ENCODE measurements around the gene CFAP99.
A peak's percentile ranks its signal among the peaks of the same experiment; 100 is the strongest.

GRCh38 chr4:2462992-2463762 lies 44.4 kb downstream of the CFAP99 start:
- TF ChIP-seq, protein P1, sequence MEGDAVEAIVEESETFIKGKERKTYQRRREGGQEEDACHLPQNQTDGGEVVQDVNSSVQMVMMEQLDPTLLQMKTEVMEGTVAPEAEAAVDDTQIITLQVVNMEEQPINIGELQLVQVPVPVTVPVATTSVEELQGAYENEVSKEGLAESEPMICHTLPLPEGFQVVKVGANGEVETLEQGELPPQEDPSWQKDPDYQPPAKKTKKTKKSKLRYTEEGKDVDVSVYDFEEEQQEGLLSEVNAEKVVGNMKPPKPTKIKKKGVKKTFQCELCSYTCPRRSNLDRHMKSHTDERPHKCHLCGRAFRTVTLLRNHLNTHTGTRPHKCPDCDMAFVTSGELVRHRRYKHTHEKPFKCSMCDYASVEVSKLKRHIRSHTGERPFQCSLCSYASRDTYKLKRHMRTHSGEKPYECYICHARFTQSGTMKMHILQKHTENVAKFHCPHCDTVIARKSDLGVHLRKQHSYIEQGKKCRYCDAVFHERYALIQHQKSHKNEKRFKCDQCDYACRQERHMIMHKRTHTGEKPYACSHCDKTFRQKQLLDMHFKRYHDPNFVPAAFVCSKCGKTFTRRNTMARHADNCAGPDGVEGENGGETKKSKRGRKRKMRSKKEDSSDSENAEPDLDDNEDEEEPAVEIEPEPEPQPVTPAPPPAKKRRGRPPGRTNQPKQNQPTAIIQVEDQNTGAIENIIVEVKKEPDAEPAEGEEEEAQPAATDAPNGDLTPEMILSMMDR (conservative IDR thresholded peaks at IDR 0.05; ENCODE audit: low read depth in 2 of 2): no peak; a peak in 1 of 4 replicates
- TF ChIP-seq, protein P2, sequence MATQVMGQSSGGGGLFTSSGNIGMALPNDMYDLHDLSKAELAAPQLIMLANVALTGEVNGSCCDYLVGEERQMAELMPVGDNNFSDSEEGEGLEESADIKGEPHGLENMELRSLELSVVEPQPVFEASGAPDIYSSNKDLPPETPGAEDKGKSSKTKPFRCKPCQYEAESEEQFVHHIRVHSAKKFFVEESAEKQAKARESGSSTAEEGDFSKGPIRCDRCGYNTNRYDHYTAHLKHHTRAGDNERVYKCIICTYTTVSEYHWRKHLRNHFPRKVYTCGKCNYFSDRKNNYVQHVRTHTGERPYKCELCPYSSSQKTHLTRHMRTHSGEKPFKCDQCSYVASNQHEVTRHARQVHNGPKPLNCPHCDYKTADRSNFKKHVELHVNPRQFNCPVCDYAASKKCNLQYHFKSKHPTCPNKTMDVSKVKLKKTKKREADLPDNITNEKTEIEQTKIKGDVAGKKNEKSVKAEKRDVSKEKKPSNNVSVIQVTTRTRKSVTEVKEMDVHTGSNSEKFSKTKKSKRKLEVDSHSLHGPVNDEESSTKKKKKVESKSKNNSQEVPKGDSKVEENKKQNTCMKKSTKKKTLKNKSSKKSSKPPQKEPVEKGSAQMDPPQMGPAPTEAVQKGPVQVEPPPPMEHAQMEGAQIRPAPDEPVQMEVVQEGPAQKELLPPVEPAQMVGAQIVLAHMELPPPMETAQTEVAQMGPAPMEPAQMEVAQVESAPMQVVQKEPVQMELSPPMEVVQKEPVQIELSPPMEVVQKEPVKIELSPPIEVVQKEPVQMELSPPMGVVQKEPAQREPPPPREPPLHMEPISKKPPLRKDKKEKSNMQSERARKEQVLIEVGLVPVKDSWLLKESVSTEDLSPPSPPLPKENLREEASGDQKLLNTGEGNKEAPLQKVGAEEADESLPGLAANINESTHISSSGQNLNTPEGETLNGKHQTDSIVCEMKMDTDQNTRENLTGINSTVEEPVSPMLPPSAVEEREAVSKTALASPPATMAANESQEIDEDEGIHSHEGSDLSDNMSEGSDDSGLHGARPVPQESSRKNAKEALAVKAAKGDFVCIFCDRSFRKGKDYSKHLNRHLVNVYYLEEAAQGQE (IDR thresholded peaks at IDR 0.05; ENCODE audit: unreplicated experiment): no peak
- TF ChIP-seq POLR2AphosphoS5 (IDR thresholded peaks at IDR 0.05; ENCODE audit: low read depth) (peak; percentile 11; the same call in 1 of the 2 replicates), CREB1 (CRISPR knock-in tag; IDR thresholded peaks at IDR 0.05; ENCODE audit: low read depth) (no peak), NANOG (IDR thresholded peaks at IDR 0.05; ENCODE audit: borderline replicate concordance) (no peak), ZNF331 (CRISPR knock-in tag; IDR thresholded peaks at IDR 0.05; ENCODE audit: low read depth) (no peak), EZH2phosphoT487 (IDR thresholded peaks at IDR 0.05; ENCODE audit: unreplicated experiment) (no peak), EZH2 (IDR thresholded peaks at IDR 0.05; ENCODE audit: low read depth, unreplicated experiment) (no peak), ZNF462 (CRISPR knock-in tag; IDR thresholded peaks at IDR 0.05) (no peak), JUNB (IDR thresholded peaks at IDR 0.05; ENCODE audit: unreplicated experiment) (no peak), ZNF114 (CRISPR knock-in tag; IDR thresholded peaks at IDR 0.05) (no peak), STAT1 (IDR thresholded peaks at IDR 0.05; ENCODE audit: unreplicated experiment) (no peak)

All from GM23338 (cell line).